Esophagus muscularis mucosa (tissue), 4 donors: ENCODE measurements around the gene TTC34.

ENCODE experiments used
- EP300 ChIP-seq: sonication (generic); formaldehyde crosslinking; IDR thresholded peaks from one replicate; pipeline ENCODE4 v1.6.1; 2017; ENCODE audit warnings: antibody characterized with exemption
- POLR2A ChIP-seq: fragments of 450-650 bp; IDR thresholded peaks from one replicate; pipeline ENCODE4 v1.6.1; 2017; ENCODE audit warnings: antibody characterized with exemption, moderate library complexity, mild to moderate bottlenecking, low read depth
- POLR2AphosphoS5 ChIP-seq, 2 donors: sonication (generic); formaldehyde crosslinking; IDR thresholded peaks; one replicate each; pipeline ENCODE4 v1.6.1; 2017; ENCODE audit warnings: antibody characterized with exemption in 2 of 2
- TF ChIP-seq, protein P1 (sequence below), 3 experiments: fragments of 200-600 bp in 2 of 3; fragments of 450-650 bp in 1 of 3; sonication (generic) in 2 of 3; IDR thresholded peaks; one replicate each; pipeline ENCODE4 v1.5.1; 2017 to 2019; ENCODE audit warnings: antibody characterized with exemption in 3 of 3, mild to moderate bottlenecking in 2 of 3, moderate library complexity in 1 of 3

DNA sequence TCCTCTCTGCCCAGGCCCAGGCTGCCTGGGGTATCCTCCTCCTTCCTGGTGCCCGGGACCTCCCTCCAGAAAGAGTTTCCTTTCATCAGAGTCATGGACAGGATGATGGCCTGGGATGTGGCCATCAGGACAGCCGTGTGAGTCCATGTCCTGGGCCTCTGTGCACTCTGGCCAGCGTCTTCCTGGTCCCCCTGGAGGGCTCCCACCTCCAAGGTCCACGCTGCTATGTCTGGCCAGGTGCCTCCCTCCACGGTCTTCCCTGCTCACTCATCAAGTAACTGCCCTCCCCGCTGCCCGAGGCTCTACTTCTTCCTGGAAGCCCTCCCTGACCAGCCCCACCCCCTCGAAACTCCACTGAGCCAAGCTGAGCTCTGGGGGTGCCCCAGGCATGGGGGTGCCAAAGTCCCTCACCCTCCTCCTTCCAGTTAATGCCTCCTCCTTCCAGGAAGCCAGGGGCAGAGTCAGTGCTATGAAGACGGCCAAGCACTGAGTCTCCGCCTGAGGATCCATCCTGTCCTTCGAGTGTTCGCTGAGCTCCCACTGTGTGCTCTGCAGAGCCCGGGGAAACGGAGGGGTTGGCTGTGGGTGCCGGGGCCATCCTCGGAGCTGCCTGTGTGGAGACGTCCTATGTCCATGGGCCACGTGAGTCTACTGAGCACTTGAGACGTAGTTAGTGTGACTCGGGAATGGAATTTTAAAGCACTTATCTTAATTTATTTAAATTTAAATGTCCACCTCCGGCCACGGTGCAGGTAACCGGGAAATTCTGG lies 28.5 kb upstream of the TTC34 start:
- TF ChIP-seq POLR2A (no peak), EP300 (no peak), POLR2AphosphoS5 (IDR thresholded peaks at IDR 0.05) (no peak)
- TF ChIP-seq, protein P1, sequence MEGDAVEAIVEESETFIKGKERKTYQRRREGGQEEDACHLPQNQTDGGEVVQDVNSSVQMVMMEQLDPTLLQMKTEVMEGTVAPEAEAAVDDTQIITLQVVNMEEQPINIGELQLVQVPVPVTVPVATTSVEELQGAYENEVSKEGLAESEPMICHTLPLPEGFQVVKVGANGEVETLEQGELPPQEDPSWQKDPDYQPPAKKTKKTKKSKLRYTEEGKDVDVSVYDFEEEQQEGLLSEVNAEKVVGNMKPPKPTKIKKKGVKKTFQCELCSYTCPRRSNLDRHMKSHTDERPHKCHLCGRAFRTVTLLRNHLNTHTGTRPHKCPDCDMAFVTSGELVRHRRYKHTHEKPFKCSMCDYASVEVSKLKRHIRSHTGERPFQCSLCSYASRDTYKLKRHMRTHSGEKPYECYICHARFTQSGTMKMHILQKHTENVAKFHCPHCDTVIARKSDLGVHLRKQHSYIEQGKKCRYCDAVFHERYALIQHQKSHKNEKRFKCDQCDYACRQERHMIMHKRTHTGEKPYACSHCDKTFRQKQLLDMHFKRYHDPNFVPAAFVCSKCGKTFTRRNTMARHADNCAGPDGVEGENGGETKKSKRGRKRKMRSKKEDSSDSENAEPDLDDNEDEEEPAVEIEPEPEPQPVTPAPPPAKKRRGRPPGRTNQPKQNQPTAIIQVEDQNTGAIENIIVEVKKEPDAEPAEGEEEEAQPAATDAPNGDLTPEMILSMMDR (IDR thresholded peaks at IDR 0.05) = no peak
